ENCODE results near the gene NFE2L3.

- TF ChIP-seq GATA2 (IDR thresholded peaks at IDR 0.05; ENCODE audit: low read depth, low read length): no peak
- TF ChIP-seq GATA3 (IDR thresholded peaks at IDR 0.05; ENCODE audit: low read depth, low read length): no peak
Measured at GRCh38 chr7:26166684-26167266, 14.8 kb downstream of the NFE2L3 start.

Measured in SH-SY5Y (cell line).